PC-9 (cell line): ENCODE results near the gene TMEM119. TPM values are rescaled to one million over a fixed set of nuclear protein-coding genes. Genes with fewer than 3 reads are reported as not detected.

Experiments
- BruUV-seq: library from RNA; stranded (reverse); fragments of 400-500 nt; replicated peaks from 2 replicates; lab custom pipeline; 2021; lab: Mats Ljungman, UMichigan
- CTCF ChIA-PET: fragments of 300-600 bp; sonication (Branson Sonifier 250); formaldehyde crosslinking; loops from one replicate; lab custom pipeline; 2022; ENCODE audit warnings: antibody characterized with exemption; lab: Charles Lee
- POLR2A ChIA-PET: fragments of 300-600 bp; sonication (Branson Sonifier 250); formaldehyde crosslinking; loops from one replicate; lab custom pipeline; 2022; ENCODE audit warnings: antibody characterized with exemption; ENCODE audit not compliant: unreplicated experiment; lab: Charles Lee
- DNase-seq, 2 experiments: peaks; one replicate each; pipeline versions ENCODE4 v3.0.0 to v3.0.0-alpha.2; 2015 to 2022; ENCODE audit warnings: mixed read lengths in 1 of 2
- H2AFZ ChIP-seq: fragments of 200-600 bp; sonication (generic); 2 replicates; pipeline ENCODE4 v1.8.1; 2017; ENCODE audit warnings: antibody characterized with exemption
- H3F3A ChIP-seq: fragments of 200-600 bp; sonication (generic); 2 replicates; pipeline ENCODE4 v1.8.1; 2017; ENCODE audit warnings: antibody characterized with exemption, mild to moderate bottlenecking, low read depth; ENCODE audit not compliant: insufficient read depth
- H3K27ac ChIP-seq: fragments of 200-600 bp; sonication (generic); 2 replicates; pipeline ENCODE4 v1.6.1; 2016; ENCODE audit warnings: mixed run types
- H3K27me3 ChIP-seq: fragments of 200-600 bp; sonication (generic); 2 replicates; pipeline ENCODE4 v1.6.1; 2016; ENCODE audit warnings: low read depth, mixed run types; ENCODE audit not compliant: insufficient read depth
- H3K36me3 ChIP-seq: fragments of 200-600 bp; sonication (generic); 2 replicates; pipeline ENCODE4 v1.6.1; 2016; ENCODE audit warnings: low read depth, mixed run types
- H3K4me1 ChIP-seq: fragments of 200-600 bp; sonication (generic); replicated peaks from 2 replicates; pipeline ENCODE4 v1.6.1; 2016; ENCODE audit warnings: mixed run types; ENCODE audit not compliant: insufficient read depth
- H3K4me2 ChIP-seq: fragments of 200-600 bp; sonication (generic); 2 replicates; pipeline ENCODE4 v1.6.1; 2017; ENCODE audit warnings: mixed run types
- H3K4me3 ChIP-seq: fragments of 200-600 bp; sonication (generic); 2 replicates; pipeline ENCODE4 v1.6.1; 2016; ENCODE audit warnings: mixed run types
- H3K79me2 ChIP-seq: fragments of 200-600 bp; sonication (generic); 2 replicates; pipeline ENCODE4 v1.6.1; 2017; ENCODE audit warnings: low read depth, mixed run types
- H3K9me2 ChIP-seq: fragments of 200-600 bp; sonication (generic); 2 replicates; pipeline ENCODE4 v1.8.1; 2017; ENCODE audit warnings: mild to moderate bottlenecking; ENCODE audit not compliant: insufficient read depth
- H3K9me3 ChIP-seq: fragments of 200-600 bp; sonication (generic); 2 replicates; pipeline ENCODE4 v1.8.1; 2016; ENCODE audit warnings: low read depth; ENCODE audit not compliant: insufficient read depth
- H4K20me1 ChIP-seq: fragments of 200-600 bp; sonication (generic); 2 replicates; pipeline ENCODE4 v1.8.1; 2017; ENCODE audit not compliant: insufficient read depth
- EZH2 ChIP-seq: fragments of 200-600 bp; sonication (generic); IDR thresholded peaks from 2 replicates; pipeline ENCODE4 v1.8.0; 2017; ENCODE audit warnings: antibody characterized with exemption, low read depth
- intact Hi-C: fragments of 100-400 bp; cut with micrococcal nuclease; formaldehyde crosslinking; loops from one replicate; pipeline ENCODE4 v1.10.0; 2022; ENCODE audit not compliant: unreplicated experiment
- total RNA-seq: library from RNA; stranded (reverse); gene quantifications from 2 replicates; pipeline ENCODE4 v1.2.3, GENCODE V29; 2021
- TF ChIP-seq, protein P1 (sequence below): fragments of 200-600 bp; sonication (generic); conservative IDR thresholded peaks from 2 replicates; pipeline ENCODE4 v1.6.1; 2017; ENCODE audit warnings: mixed run types, antibody characterized with exemption, mild to moderate bottlenecking, moderate library complexity

TMEM119 gene
- total RNA-seq, 1 experiment from 2014 or later = not detected

DNA sequence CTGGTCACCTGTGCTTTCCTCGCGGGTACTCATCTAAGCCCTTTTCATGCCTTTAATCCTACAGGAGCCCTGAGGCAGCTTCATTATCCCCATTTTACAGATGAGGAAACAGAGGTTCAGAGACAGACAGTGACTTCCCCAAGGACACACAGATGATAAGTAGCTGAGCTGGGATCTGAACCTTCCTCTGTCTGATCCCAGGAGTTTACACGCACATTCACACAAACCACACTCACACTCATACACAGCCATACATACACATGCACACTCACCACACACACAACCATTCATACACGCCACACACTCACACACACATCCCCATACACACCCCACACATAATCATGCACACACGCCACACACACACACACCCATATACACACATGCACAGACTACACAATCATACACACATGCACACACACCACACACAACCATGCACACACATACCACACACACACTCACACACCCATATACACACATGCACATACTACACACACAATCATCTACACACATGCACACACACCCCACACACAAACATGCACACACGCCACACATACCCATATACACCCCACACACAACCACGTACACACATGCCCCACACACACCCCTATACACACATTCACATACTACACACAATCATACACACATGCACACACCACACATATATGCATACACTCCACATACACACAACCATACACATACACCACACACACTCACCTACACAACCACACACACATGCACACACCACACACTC, 2.7 kb downstream of the TMEM119 start:
- DNase-seq = no peak
- H3K9me2 ChIP-seq = no peaks in the 10 kb centered on the region
- ChIA-PET CTCF (interaction anchor here (0.5 kb wide), 1 partner anchor 22 kb away, joined by 5 read pairs; no protein-coding TSS in a partner anchor), POLR2A (no interaction called here)
- no peaks in the 10 kb centered on the region for H3K79me2 ChIP-seq
- BruUV-seq = no TSS peak
- H2AFZ ChIP-seq = no peak overlapping the region
- no peaks in the 10 kb centered on the region for H3K9me3 ChIP-seq
- H3K4me2 ChIP-seq = no peak overlapping the region
- no peaks in the 10 kb centered on the region for H3F3A ChIP-seq
- H3K36me3 ChIP-seq = no peaks in the 10 kb centered on the region
- no peak overlapping the region for H3K4me3 ChIP-seq
- H3K4me1 ChIP-seq = no peaks in the 10 kb centered on the region
- TF ChIP-seq, protein P1, sequence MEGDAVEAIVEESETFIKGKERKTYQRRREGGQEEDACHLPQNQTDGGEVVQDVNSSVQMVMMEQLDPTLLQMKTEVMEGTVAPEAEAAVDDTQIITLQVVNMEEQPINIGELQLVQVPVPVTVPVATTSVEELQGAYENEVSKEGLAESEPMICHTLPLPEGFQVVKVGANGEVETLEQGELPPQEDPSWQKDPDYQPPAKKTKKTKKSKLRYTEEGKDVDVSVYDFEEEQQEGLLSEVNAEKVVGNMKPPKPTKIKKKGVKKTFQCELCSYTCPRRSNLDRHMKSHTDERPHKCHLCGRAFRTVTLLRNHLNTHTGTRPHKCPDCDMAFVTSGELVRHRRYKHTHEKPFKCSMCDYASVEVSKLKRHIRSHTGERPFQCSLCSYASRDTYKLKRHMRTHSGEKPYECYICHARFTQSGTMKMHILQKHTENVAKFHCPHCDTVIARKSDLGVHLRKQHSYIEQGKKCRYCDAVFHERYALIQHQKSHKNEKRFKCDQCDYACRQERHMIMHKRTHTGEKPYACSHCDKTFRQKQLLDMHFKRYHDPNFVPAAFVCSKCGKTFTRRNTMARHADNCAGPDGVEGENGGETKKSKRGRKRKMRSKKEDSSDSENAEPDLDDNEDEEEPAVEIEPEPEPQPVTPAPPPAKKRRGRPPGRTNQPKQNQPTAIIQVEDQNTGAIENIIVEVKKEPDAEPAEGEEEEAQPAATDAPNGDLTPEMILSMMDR = no peak
- no peak for TF ChIP-seq EZH2
- H3K27me3 ChIP-seq = peaks cover 13% of the 10 kb centered on the region; the same call in 1 of the 2 replicates
- H4K20me1 ChIP-seq = no peaks in the 10 kb centered on the region
- intact Hi-C loops = no loop called here
- no peak overlapping the region for H3K27ac ChIP-seq

DNA sequence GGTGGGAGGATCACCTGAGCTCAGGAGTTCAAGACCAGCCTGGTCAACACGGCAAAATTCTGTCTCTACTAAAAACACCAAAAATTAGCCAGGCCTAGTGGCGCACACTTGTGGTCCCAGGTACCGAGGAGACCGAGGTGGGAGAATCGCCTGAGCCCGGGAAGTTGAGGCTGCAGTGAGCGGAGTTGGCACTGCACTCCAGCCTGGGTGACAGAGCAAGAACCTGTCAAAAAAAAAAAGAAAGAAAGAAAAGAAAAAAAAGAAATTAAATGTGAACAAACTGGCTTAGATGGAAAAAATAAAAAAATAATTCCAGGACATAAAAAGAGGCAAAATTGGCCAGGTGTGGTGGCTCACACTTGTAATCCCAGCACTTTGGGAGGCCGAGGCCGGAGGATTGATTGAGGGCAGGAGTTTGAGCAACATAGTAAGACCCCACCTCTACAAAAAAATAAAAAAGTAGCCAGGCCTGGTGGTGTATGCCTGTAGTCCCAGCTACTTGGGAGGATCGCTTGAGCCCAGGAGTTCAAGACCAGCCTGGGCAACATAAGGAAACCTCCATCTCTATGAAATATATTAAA, 3.5 kb downstream of the TMEM119 start:
- Histone ChIP-seq H4K20me1 (no peaks in the 10 kb centered on the region), H3F3A (no peaks in the 10 kb centered on the region), H3K9me2 (no peaks in the 10 kb centered on the region), H3K9me3 (no peaks in the 10 kb centered on the region), H3K27me3 (peaks cover 13% of the 10 kb centered on the region; the same call in 1 of the 2 replicates), H3K4me2 (no peak overlapping the region), H3K79me2 (no peaks in the 10 kb centered on the region), H3K36me3 (no peaks in the 10 kb centered on the region), H3K4me1 (no peaks in the 10 kb centered on the region), H2AFZ (no peak overlapping the region), H3K27ac (no peak overlapping the region), H3K4me3 (no peak overlapping the region)
- CTCF ChIA-PET = no interaction called here
- POLR2A ChIA-PET = no interaction called here
- DNase-seq = no peak
- BruUV-seq = no TSS peak
- TF ChIP-seq, protein P1 = no peak
- TF ChIP-seq EZH2 = no peak
- intact Hi-C loops = no loop called here

DNA sequence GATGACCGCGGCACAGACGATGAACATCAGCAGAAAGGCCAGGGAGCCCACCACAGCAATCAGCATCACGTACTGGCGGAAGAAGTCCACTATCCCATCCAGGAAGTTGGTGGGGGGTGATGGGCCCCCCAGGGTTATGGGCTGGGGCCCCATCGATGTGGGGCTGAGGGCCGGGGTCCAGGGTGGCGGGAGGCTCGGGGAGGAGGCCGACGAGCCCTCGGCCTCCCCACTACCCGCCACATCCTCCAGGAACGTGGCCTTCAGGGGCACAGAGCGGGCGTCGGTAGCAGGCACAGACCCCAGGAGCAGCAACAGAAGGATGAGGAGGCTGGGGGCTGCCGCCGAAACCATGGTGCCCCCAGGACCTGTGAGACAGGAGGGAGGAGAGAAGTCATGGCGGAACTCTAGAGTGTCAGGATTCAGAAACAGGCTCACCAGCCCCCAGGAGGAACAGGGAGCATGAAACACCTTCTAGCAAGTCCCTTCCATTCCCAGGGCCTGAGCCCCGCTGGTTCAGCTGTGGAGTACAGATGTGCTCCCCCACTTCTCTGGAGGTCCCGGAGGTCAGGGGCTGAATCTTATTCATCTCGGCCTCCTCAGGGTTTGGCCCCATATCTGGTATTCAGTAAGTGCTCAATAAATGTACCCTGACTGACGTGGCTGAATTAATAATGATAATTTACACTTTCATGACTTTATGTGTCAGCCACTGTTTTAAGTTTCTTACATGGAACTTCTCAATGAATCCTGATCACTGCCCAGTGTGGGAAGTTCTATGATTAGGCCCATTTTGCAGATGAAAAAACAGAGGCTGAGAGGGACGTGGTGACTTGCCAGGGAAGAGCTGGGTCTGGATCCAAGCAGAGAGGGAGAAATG, 5.6 kb downstream of the TMEM119 start:
- H3K36me3 ChIP-seq = no peaks in the 10 kb centered on the region
- H4K20me1 ChIP-seq = no peaks in the 10 kb centered on the region
- no peak for DNase-seq
- no peak overlapping the region for H2AFZ ChIP-seq
- H3K4me1 ChIP-seq = no peaks in the 10 kb centered on the region
- H3K9me2 ChIP-seq = no peaks in the 10 kb centered on the region
- no peak overlapping the region for H3K27ac ChIP-seq
- H3K4me2 ChIP-seq = no peak overlapping the region
- H3K9me3 ChIP-seq = no peaks in the 10 kb centered on the region
- peaks cover 13% of the 10 kb centered on the region; the same call in 1 of the 2 replicates for H3K27me3 ChIP-seq
- ChIA-PET POLR2A (no interaction called here), CTCF (no interaction called here)
- TF ChIP-seq, protein P1 = no peak
- TF ChIP-seq EZH2 = no peak
- intact Hi-C loops = no loop called here
- no TSS peak for BruUV-seq
- no peaks in the 10 kb centered on the region for H3K79me2 ChIP-seq
- no peak overlapping the region for H3K4me3 ChIP-seq
- no peaks in the 10 kb centered on the region for H3F3A ChIP-seq
